Measurements from ENCODE around the gene ST7. TPM values are rescaled to one million over a fixed set of nuclear protein-coding genes. Genes with fewer than 3 reads are reported as not detected.

The ST7 gene
- total RNA-seq, 1 experiment from 2014 or later, result 12.9 TPM

- Histone ChIP-seq H3K56ac (ENCODE audit: insufficient read length, low read depth, low read length) (no peak overlapping the region), H2BK120ac (ENCODE audit: low read depth, low read length, poor library complexity, severe bottlenecking) (no peak overlapping the region), H3K79me1 (ENCODE audit: insufficient read depth, low read depth, low read length, poor library complexity, severe bottlenecking) (no peaks in the 10 kb centered on the region), H3K4me2 (ENCODE audit: insufficient read depth, insufficient read length, low read length) (no peak overlapping the region), H3K18ac (ENCODE audit: insufficient read length, low read depth, low read length) (no peak overlapping the region), H3K23ac (ENCODE audit: insufficient read length, low read depth, low read length) (no peak overlapping the region), H3K23me2 (ENCODE audit: insufficient read length, low read depth, low read length, poor library complexity, severe bottlenecking) (no peaks in the 10 kb centered on the region), H2BK15ac (ENCODE audit: low read depth, low read length) (no peak overlapping the region), H2BK5ac (ENCODE audit: insufficient read length, low read length) (no peak overlapping the region), H2BK12ac (ENCODE audit: insufficient read length, low read depth, low read length) (no peak overlapping the region), H3K9ac (ENCODE audit: extremely low read depth, insufficient read length, low read length) (no peak overlapping the region), H2AFZ (ENCODE audit: low read length) (no peak overlapping the region), H4K20me1 (ENCODE audit: control insufficient read depth, insufficient read depth, insufficient read length) (no peaks in the 10 kb centered on the region), H3K14ac (ENCODE audit: insufficient read depth, low read length) (no peak overlapping the region), H4K5ac (ENCODE audit: insufficient read length, low read depth, low read length) (no peak overlapping the region), H3K27ac (ENCODE audit: insufficient read length, low read depth, low read length) (no peak overlapping the region), H4K91ac (ENCODE audit: insufficient read length, low read depth, low read length) (no peak overlapping the region), H3K27me3 (ENCODE audit: insufficient read depth, low read length) (no peaks in the 10 kb centered on the region), H3K9me3 (ENCODE audit: control insufficient read depth, low read depth, low read length) (peaks cover 4% of the 10 kb centered on the region), H3K4ac (ENCODE audit: low read depth, low read length) (no peak overlapping the region), H2BK20ac (ENCODE audit: low read depth, low read length, poor library complexity, severe bottlenecking) (no peak overlapping the region), H3T11ph (ENCODE audit: low read length) (no peak overlapping the region), H3K79me2 (ENCODE audit: insufficient read depth, low read length) (no peaks in the 10 kb centered on the region), H2AK5ac (ENCODE audit: insufficient read length, low read length) (no peak overlapping the region), H4K8ac (replicated peaks; ENCODE audit: insufficient read length, low read depth, low read length) (no peak overlapping the region), H3K4me1 (ENCODE audit: insufficient read depth, low read length) (peaks cover 4% of the 10 kb centered on the region; the same call in 1 of the 2 replicates)
- H3K27me3 Mint-ChIP-seq (ENCODE audit: low read depth), result no peaks in the 10 kb centered on the region
- no peak overlapping the region for H3K27ac Mint-ChIP-seq
- peaks cover 0 to 4% of the 10 kb centered on the region in 2 experiments; a peak in 2 of 5 replicates for H3K9me3 Mint-ChIP-seq
- DNase-seq, result no peak
- H3K4me1 Mint-ChIP-seq, result peaks cover 20 to 22% of the 10 kb centered on the region in 2 experiments
- H3K4me3 Mint-ChIP-seq, result no peak overlapping the region
- TF ChIP-seq CTCF (conservative IDR thresholded peaks at IDR 0.05), result no peak
- peaks cover 0 to 6% (median 5%) of the 10 kb centered on the region in 3 experiments; a peak in 5 of 7 replicates for H3K36me3 Mint-ChIP-seq (ENCODE audit: insufficient read depth in 1 of 3, low read depth in 3 of 3)
- no CpG with 5 or more reads among the region's 3 CpGs for WGBS (ENCODE audit: extremely low coverage, insufficient read length, low lambda C conversion rate)
These were observed 118.2 kb downstream of the ST7 start for GRCh38 chr7:117071551-117071950.
